ENCODE data around the gene OPTN. TPM values are rescaled to one million over a fixed set of nuclear protein-coding genes. Genes with fewer than 3 reads are reported as not detected.

The OPTN gene
- total and polyA plus RNA-seq, 2 of the 8 experiments (the other 6 are each of a cell fraction or from before 2014, with no cell fraction given): 4.8 to 20.1 TPM

GRCh38 chr10:13105184-13105583 is 5.2 kb downstream of the OPTN start (continued):
- TF ChIP-seq RNF2 (IDR thresholded peaks at IDR 0.05; ENCODE audit: borderline replicate concordance, low read depth, low read length, missing control alignments, poor library complexity, severe bottlenecking) (no peak), YY1 (IDR thresholded peaks at IDR 0.05; ENCODE audit: low read depth, low read length) (no peak), HDAC2 (IDR thresholded peaks at IDR 0.05; ENCODE audit: borderline replicate concordance in 1 of 2, low read depth in 2 of 2, low read length in 2 of 2) (no peak), CBX8 (IDR thresholded peaks at IDR 0.05; ENCODE audit: borderline replicate concordance, low read depth, low read length) (no peak), SAP30 (IDR thresholded peaks at IDR 0.05; ENCODE audit: insufficient read depth, insufficient replicate concordance, low read length) (no peak)

Data from H1 (cell line).